Panc1 (cell line): ENCODE data around the gene DPP4. TPM values are rescaled to one million over a fixed set of nuclear protein-coding genes. Genes with fewer than 3 reads are reported as not detected.

Experiments used
- ATAC-seq: fragments of 200-7000 bp; cut with Tn5 transposase; 2 replicates; pipeline ENCODE4 v1.9.1; 2020; ENCODE audit warnings: mild to moderate bottlenecking, moderate library complexity
- BruUV-seq: library from RNA; stranded (reverse); fragments of 400-500 nt; replicated peaks from 2 replicates; lab custom pipeline; 2021; lab: Mats Ljungman, UMichigan
- CTCF ChIA-PET: fragments of 300-600 bp; sonication (Branson Sonifier 250); formaldehyde crosslinking; loops from one replicate; lab custom pipeline; 2022; ENCODE audit warnings: antibody characterized with exemption; lab: Charles Lee
- POLR2A ChIA-PET: fragments of 300-600 bp; sonication (Branson Sonifier 250); formaldehyde crosslinking; loops from one replicate; lab custom pipeline; 2022; ENCODE audit warnings: antibody characterized with exemption; lab: Charles Lee
- DNase-seq: peaks from one replicate; pipeline ENCODE4 v3.0.0-alpha.2; 2010; ENCODE audit warnings: low read depth, low spot score
- H3K27ac ChIP-seq: 2 replicates; pipeline ENCODE4 v1.5.1; 2011; ENCODE audit warnings: mild to moderate bottlenecking, low read length, inconsistent platforms
- H3K27me3 ChIP-seq: fragments of 200-500 bp; sonication (Bioruptor generic); 2 replicates; pipeline ENCODE4 v1.6.0; 2014; ENCODE audit warnings: low read length, inconsistent platforms; ENCODE audit not compliant: control insufficient read depth, insufficient read depth
- H3K36me3 ChIP-seq: fragments of 200-500 bp; sonication (Bioruptor generic); 2 replicates; pipeline ENCODE4 v1.5.1; 2014; ENCODE audit warnings: inconsistent platforms, mild to moderate bottlenecking, low read length, moderate library complexity; ENCODE audit not compliant: control insufficient read depth, insufficient read depth
- H3K4me1 ChIP-seq: 2 replicates; pipeline ENCODE4 v1.5.1; 2011; ENCODE audit warnings: inconsistent platforms, mild to moderate bottlenecking, low read length, moderate library complexity; ENCODE audit not compliant: control insufficient read depth, insufficient read depth
- H3K4me3 ChIP-seq, 2 experiments: 2 replicates each; pipeline ENCODE4 v1.5.1; 2011 to 2012; ENCODE audit warnings: low read depth in 2 of 2, low read length in 2 of 2, mild to moderate bottlenecking in 2 of 2, inconsistent platforms in 1 of 2, moderate library complexity in 1 of 2
- H3K9me3 ChIP-seq: fragments of 200-500 bp; sonication (Bioruptor generic); 2 replicates; pipeline ENCODE4 v1.5.1; 2014; ENCODE audit warnings: low read depth, mild to moderate bottlenecking, inconsistent platforms, low read length, moderate library complexity; ENCODE audit not compliant: control insufficient read depth, insufficient read depth
- CTCF ChIP-seq: fragments of 450-650 bp; IDR thresholded peaks from 2 replicates; pipeline ENCODE4 v1.5.1; 2017; ENCODE audit warnings: mild to moderate bottlenecking
- POLR2AphosphoS5 ChIP-seq: IDR thresholded peaks from 2 replicates; pipeline ENCODE4 v1.6.1; 2012; ENCODE audit warnings: mild to moderate bottlenecking, low read depth, low read length, moderate library complexity
- REST ChIP-seq, 2 experiments: IDR thresholded peaks; 2 replicates each; pipeline ENCODE4 v1.6.1; 2011 to 2012; ENCODE audit warnings: low read depth in 2 of 2, control low read depth in 1 of 2, low read length in 1 of 2, mild to moderate bottlenecking in 1 of 2, moderate library complexity in 1 of 2; ENCODE audit not compliant: insufficient read depth in 1 of 2
- SIN3A ChIP-seq: IDR thresholded peaks from 2 replicates; pipeline ENCODE4 v1.6.1; 2012; ENCODE audit warnings: low read depth, mild to moderate bottlenecking, low read length, moderate library complexity, borderline replicate concordance; ENCODE audit not compliant: insufficient read depth
- TCF7L2 ChIP-seq: IDR thresholded peaks from 2 replicates; pipeline ENCODE4 v1.6.1; 2011; ENCODE audit warnings: mild to moderate bottlenecking, low read depth, low read length, inconsistent platforms
- in situ Hi-C: cut with HindIII; loops from 2 replicates; pipeline ENCODE4 v1.10.0; 2016; ENCODE audit warnings: low sequenced_read_pairs, low pct_unique_long_range_greater_than_20kb
- intact Hi-C: fragments of 100-400 bp; cut with micrococcal nuclease; formaldehyde crosslinking; loops from one replicate; pipeline ENCODE4 v1.10.0; 2022; ENCODE audit not compliant: unreplicated experiment
- total RNA-seq: library from RNA; stranded (reverse); gene quantifications from one replicate; pipeline ENCODE4 v1.2.1, GENCODE V29; 2021; ENCODE audit not compliant: unreplicated experiment

Gene DPP4
- total RNA-seq, 1 experiment from 2014 or later = 0.23 TPM

DNA sequence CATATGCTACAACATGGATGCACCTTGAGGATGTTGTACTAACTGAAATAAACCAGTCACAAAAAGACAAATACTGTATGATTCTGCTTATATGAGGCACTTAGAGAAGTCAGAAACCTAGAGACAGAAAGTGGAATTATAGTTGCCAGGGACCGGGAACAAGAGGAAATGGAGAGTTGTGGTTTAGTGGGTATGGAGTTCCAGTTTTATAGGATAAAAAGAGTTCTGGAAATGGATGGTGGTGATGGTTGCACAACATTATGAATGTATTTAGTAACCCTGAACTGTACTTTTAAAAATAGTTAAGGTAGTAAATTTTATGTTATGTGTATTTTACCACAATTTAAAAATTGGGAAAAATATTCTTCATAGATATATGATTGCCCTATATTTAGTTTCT lies 97.7 kb downstream of the DPP4 start:
- no TSS peak for BruUV-seq
- DNase-seq (no peak), ATAC-seq (no peak)
- in situ Hi-C loops (no loop called here), intact Hi-C loops (no loop called here)
- no peak overlapping the region for H3K27ac ChIP-seq
- H3K4me1 ChIP-seq = no peaks in the 10 kb centered on the region
- no peaks in the 10 kb centered on the region for H3K27me3 ChIP-seq
- no peak for TF ChIP-seq REST (IDR thresholded peaks at IDR 0.05; ENCODE audit: insufficient read depth in 1 of 2, low read depth in 2 of 2, low read length in 1 of 2)
- TF ChIP-seq SIN3A = no peak
- no peak for TF ChIP-seq CTCF
- ChIA-PET POLR2A (no interaction called here), CTCF (no interaction called here)
- H3K4me3 ChIP-seq = no peak overlapping the region
- H3K36me3 ChIP-seq = no peaks in the 10 kb centered on the region
- no peaks in the 10 kb centered on the region for H3K9me3 ChIP-seq

- no peak for DNase-seq
- Histone ChIP-seq H3K9me3 (no peaks in the 10 kb centered on the region), H3K36me3 (no peaks in the 10 kb centered on the region), H3K4me3 (no peak overlapping the region), H3K4me1 (no peaks in the 10 kb centered on the region), H3K27me3 (no peaks in the 10 kb centered on the region), H3K27ac (no peak overlapping the region)
- ChIA-PET POLR2A (no interaction called here), CTCF (no interaction called here)
- TF ChIP-seq TCF7L2 (no peak), REST (IDR thresholded peaks at IDR 0.05; ENCODE audit: insufficient read depth in 1 of 2, low read depth in 2 of 2, low read length in 1 of 2) (no peak), SIN3A (no peak), POLR2AphosphoS5 (no peak), CTCF (no peak)
- no TSS peak for BruUV-seq
- intact Hi-C loops = no loop called here
- in situ Hi-C loops = no loop called here
- ATAC-seq = no peak
These were observed 98.2 kb downstream of the DPP4 start for GRCh38 chr2:161975813-161976160.
